Loucy (cell line): Measurements from ENCODE around the gene AXDND1.

ENCODE experiments used
- EZH2phosphoT487 ChIP-seq: fragments of 200-600 bp; IDR thresholded peaks from 2 replicates; pipeline ENCODE4 v1.6.1; 2018; ENCODE audit warnings: antibody characterized with exemption, mild to moderate bottlenecking, moderate library complexity, borderline replicate concordance
- TF ChIP-seq, protein P1 (sequence below): fragments of 200-600 bp; sonication (generic); conservative IDR thresholded peaks from 2 replicates; pipeline ENCODE4 v1.5.1; 2014; ENCODE audit warnings: mild to moderate bottlenecking, antibody characterized with exemption, low read length

DNA sequence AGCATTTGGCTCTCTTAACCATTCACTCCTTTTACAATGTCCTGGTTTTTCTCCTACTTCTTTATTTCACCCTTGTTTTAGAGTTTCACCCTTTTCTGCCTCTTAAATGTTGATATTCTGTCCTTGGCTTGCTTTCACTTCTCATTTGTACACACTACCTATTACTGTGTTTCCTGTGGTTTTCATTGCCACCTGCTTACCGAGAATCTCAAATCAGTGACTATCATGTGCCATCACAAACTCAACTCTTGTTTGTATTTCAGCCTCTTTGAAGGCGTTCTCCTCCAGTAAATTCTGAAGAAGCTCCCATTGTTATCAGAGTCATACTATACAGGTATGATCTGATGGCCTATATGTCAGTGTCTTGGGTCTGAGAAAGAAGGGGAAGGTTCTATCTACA is 144.3 kb downstream of the AXDND1 start:
- TF ChIP-seq, protein P1, sequence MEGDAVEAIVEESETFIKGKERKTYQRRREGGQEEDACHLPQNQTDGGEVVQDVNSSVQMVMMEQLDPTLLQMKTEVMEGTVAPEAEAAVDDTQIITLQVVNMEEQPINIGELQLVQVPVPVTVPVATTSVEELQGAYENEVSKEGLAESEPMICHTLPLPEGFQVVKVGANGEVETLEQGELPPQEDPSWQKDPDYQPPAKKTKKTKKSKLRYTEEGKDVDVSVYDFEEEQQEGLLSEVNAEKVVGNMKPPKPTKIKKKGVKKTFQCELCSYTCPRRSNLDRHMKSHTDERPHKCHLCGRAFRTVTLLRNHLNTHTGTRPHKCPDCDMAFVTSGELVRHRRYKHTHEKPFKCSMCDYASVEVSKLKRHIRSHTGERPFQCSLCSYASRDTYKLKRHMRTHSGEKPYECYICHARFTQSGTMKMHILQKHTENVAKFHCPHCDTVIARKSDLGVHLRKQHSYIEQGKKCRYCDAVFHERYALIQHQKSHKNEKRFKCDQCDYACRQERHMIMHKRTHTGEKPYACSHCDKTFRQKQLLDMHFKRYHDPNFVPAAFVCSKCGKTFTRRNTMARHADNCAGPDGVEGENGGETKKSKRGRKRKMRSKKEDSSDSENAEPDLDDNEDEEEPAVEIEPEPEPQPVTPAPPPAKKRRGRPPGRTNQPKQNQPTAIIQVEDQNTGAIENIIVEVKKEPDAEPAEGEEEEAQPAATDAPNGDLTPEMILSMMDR, result no peak
- no peak for TF ChIP-seq EZH2phosphoT487
